Progenitor cell of endocrine pancreas (in vitro differentiated cells): Measurements from ENCODE around the gene DAND5. TPM values are rescaled to one million over a fixed set of nuclear protein-coding genes. Genes with fewer than 3 reads are reported as not detected.

ENCODE experiments used
- DNase-seq: peaks from one replicate; pipeline ENCODE4 v3.0.0; 2021; ENCODE audit warnings: low spot score; ENCODE audit not compliant: unreplicated experiment
- H3K27ac Mint-ChIP-seq: 2 replicates; pipeline ENCODE4 v1.8.0; 2021; ENCODE audit warnings: mild to moderate bottlenecking, moderate library complexity, mixed read lengths
- H3K27me3 Mint-ChIP-seq: 2 replicates; pipeline ENCODE4 v1.8.0; 2021; ENCODE audit warnings: mixed read lengths
- H3K36me3 Mint-ChIP-seq: 2 replicates; pipeline ENCODE4 v1.8.0; 2022; ENCODE audit warnings: mixed read lengths; ENCODE audit not compliant: insufficient read depth
- H3K4me1 Mint-ChIP-seq: 2 replicates; pipeline ENCODE4 v1.8.0; 2021; ENCODE audit warnings: low read depth, mixed read lengths
- H3K4me3 Mint-ChIP-seq: 2 replicates; pipeline ENCODE4 v1.8.0; 2021; ENCODE audit warnings: low read depth, mild to moderate bottlenecking, moderate library complexity, mixed read lengths
- H3K9me3 Mint-ChIP-seq: 2 replicates; pipeline ENCODE4 v1.8.0; 2021; ENCODE audit warnings: low read depth, mixed read lengths
- total RNA-seq: library from RNA; stranded (reverse); gene quantifications from 2 replicates; pipeline ENCODE4 v1.2.1, GENCODE V29; 2021
- TF ChIP-seq, protein P1 (sequence below): fragments of 200-600 bp; sonication (generic); IDR thresholded peaks from one replicate; pipeline ENCODE4 v1.5.0; 2021; ENCODE audit warnings: antibody characterized with exemption, mild to moderate bottlenecking; ENCODE audit not compliant: unreplicated experiment

DAND5 gene
- total RNA-seq, 1 donor from 2014 or later = not detected

DNA sequence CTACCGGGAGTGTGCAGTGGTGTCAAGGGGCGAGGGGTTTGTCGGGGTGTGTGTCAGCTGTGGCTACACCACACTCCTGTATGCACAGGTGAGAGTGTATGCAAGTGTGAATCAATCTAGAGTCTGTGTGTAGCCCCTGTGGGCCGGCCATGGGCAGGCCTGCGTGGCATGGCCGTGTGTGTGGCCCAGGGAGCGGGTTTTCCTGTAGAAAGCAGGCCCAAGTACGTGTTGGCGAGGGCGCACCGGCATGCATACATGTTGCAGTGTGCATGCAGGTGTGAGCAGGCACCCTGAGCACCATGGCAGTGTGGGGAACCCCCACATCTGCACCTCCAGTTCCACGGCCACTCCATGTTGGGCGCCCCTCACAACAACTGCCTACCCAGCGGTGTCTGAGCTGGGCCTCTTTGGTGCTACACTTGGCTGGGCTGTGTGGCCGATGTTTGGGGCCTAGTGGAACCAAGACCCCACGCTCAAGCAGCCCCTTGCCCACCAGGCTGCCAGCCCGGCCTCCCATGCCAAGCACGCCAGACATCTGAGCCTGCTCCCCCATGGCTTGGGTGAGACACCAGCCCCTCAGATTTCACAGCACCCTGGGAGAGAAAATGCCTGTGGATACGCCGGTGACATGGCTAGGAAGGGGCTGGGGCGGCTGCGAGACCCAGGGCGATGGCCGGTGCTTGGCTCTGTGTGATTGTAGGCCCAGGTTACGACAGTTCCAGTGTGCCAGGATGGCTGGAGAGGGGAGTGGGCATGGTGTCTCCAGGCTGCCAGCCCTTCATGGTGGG lies 28.0 kb downstream of the DAND5 start:
- peaks cover 4% of the 10 kb centered on the region for H3K4me1 Mint-ChIP-seq

DNA sequence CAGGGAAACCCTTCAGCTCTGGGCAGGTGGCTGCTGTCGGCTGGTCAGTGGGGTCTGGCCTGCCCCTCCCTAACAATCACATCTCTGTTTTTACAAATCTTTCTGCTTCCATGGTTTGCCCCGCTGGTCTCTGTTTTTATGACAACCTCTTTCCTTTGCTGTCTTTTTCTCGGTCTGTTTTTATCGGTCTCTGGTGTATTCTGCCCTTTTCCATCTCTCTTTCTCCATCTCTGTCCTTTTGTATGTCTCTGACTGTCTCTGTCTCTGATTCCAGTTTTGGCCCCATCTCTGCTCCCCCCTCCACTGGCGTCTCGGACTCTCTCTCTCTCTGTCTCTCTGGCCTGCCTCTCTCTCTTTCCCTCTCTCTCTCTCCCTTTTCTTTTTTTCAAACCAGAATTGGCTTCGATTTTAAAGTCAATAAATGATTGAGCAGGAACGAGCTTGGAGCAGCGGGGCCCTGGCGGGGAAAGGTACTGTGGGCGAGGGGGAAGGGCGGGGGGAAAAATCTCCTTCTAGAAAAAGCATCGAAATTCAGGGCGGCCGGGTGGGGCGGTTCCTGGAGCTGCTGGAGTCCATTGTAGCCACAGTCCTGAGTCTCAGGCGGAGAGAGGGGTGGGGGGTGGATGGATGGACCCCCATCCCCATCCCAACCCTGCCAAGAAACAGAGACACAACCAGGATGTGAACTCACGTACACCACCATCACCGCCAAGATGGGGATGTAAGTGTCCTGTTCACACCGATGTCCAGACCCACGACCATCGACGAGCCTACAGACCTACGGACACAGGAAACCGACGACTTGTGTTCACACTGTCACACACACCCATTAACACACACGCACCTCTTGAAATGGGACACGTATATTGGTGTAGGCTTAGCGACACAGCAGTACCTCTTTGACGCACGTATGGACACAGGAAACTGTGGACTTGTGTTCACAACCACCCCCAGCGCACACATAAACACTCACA lies 28.9 kb downstream of the DAND5 start:
- peaks cover 4% of the 10 kb centered on the region for H3K4me1 Mint-ChIP-seq
- peaks cover 75% of the 10 kb centered on the region for H3K27me3 Mint-ChIP-seq
- no peaks in the 10 kb centered on the region for H3K36me3 Mint-ChIP-seq
- H3K9me3 Mint-ChIP-seq = no peaks in the 10 kb centered on the region
- no peak overlapping the region for H3K4me3 Mint-ChIP-seq
- TF ChIP-seq, protein P1, sequence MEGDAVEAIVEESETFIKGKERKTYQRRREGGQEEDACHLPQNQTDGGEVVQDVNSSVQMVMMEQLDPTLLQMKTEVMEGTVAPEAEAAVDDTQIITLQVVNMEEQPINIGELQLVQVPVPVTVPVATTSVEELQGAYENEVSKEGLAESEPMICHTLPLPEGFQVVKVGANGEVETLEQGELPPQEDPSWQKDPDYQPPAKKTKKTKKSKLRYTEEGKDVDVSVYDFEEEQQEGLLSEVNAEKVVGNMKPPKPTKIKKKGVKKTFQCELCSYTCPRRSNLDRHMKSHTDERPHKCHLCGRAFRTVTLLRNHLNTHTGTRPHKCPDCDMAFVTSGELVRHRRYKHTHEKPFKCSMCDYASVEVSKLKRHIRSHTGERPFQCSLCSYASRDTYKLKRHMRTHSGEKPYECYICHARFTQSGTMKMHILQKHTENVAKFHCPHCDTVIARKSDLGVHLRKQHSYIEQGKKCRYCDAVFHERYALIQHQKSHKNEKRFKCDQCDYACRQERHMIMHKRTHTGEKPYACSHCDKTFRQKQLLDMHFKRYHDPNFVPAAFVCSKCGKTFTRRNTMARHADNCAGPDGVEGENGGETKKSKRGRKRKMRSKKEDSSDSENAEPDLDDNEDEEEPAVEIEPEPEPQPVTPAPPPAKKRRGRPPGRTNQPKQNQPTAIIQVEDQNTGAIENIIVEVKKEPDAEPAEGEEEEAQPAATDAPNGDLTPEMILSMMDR = no peak
- no peak for DNase-seq
- no peak overlapping the region for H3K27ac Mint-ChIP-seq

More for the DNA sequence above, 28.0 kb downstream of the DAND5 start:
- TF ChIP-seq, protein P1 = no peak
- Mint-ChIP-seq H3K9me3 (no peaks in the 10 kb centered on the region), H3K36me3 (no peaks in the 10 kb centered on the region), H3K4me3 (peak overlapping the region; percentile 14), H3K27me3 (peaks cover 79% of the 10 kb centered on the region), H3K27ac (no peak overlapping the region)
- DNase-seq = no peak

DNA sequence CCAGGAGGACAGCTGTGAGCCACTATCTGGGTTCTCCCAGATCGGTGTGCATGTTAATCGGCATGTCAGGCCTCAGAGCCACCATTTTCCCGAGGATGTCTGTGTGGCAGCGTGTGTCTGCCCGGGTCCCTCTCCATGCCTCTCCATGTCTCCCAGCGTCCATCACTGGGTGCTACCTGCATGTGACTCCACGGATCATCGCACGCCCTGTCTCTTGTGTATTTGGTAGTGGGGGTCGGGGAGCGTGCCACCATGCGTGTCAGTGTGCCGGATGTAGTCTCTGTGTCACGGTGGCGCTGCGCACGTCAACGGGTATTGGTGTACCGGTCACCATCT lies 31.8 kb downstream of the DAND5 start:
- no peak overlapping the region for H3K27ac Mint-ChIP-seq
- H3K4me1 Mint-ChIP-seq = no peaks in the 10 kb centered on the region
- H3K36me3 Mint-ChIP-seq = no peaks in the 10 kb centered on the region
- H3K4me3 Mint-ChIP-seq = no peak overlapping the region
- H3K9me3 Mint-ChIP-seq = no peaks in the 10 kb centered on the region
- DNase-seq = no peak
- H3K27me3 Mint-ChIP-seq = peaks cover 80% of the 10 kb centered on the region
- TF ChIP-seq, protein P1 = no peak

DNA sequence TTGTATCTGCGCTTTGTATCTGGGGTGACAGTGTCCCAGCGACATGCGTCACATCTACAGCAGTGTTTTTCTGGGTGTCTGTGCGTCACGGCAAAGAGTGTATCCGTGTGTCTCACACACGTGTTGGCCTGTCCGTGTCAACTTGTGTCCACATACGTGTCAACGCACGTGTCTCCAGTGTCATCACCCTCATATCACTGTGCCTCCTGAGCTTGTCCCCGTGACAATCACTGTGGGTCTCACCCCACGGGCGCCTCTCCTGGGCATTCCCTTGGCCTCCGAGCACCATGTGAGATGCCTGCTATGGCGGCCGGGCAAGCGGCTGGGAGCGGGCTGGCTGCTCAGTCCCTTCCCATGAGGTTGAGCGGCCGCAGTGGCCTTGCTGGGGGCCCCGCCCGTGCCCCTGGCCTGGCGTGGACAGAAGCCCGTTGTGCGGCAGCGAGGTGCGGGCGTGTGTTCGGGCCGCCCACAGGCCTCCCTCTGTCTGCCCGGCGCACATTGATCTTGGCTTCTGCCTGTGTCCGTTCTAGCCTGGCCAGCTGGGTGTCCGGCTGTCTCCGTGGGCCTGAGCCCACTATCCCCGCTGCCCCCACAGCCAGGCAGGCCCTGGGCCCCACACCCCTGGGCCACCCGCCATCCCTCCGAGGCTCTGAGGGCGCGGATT lies 32.3 kb downstream of the DAND5 start:
- Mint-ChIP-seq H3K27ac (no peak overlapping the region), H3K27me3 (peaks cover 82% of the 10 kb centered on the region), H3K36me3 (no peaks in the 10 kb centered on the region), H3K9me3 (no peaks in the 10 kb centered on the region), H3K4me1 (no peaks in the 10 kb centered on the region), H3K4me3 (no peak overlapping the region)
- TF ChIP-seq, protein P1 = no peak
- DNase-seq = no peak
